ENCODE measurements around the gene TRIM27.
"Not testable (repeated sequence)": the region's sequence is repeated elsewhere in the genome, so short reads cannot be mapped to it uniquely, and the experiment has no call there.

The TRIM27 gene, protein sequence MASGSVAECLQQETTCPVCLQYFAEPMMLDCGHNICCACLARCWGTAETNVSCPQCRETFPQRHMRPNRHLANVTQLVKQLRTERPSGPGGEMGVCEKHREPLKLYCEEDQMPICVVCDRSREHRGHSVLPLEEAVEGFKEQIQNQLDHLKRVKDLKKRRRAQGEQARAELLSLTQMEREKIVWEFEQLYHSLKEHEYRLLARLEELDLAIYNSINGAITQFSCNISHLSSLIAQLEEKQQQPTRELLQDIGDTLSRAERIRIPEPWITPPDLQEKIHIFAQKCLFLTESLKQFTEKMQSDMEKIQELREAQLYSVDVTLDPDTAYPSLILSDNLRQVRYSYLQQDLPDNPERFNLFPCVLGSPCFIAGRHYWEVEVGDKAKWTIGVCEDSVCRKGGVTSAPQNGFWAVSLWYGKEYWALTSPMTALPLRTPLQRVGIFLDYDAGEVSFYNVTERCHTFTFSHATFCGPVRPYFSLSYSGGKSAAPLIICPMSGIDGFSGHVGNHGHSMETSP

GRCh38 chr6:28923318-28924102 lies at the start of gene TRIM27:
TSS of gene TRIM27 (minus strand) at chr6:28923985. CDS start at chr6:28923632, 353 bp downstream.
- peak; percentile 86 for DNase-seq (ENCODE audit: low spot score)

DNA sequence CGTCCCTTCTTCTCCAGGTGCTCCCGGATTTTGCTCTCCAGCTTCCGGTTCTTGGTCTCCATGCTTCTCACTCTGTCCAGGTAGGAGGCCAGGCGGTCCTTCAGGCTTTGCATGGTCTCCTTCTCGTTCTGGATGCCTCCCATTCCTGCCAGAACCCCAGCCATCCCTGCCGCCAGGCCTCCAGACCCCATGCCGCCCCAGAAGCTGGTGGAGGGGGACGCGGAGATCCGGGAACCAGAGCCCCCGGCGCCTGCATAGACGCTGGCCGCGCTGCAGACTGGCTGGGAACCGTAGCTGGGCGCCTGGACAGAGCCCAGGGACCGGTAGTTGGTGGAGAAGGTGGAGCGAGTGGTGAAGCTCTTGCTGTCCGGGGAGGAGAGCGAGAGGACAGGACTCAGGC lies 46.3 kb upstream of the TRIM27 start:
- not testable (repeated sequence) for DNase-seq (ENCODE audit: low spot score)

- no peak for DNase-seq (ENCODE audit: low spot score)
Observed at GRCh38 chr6:28969129-28969528, 45.3 kb upstream of the TRIM27 start.

GRCh38 chr6:28968476-28968875 lies 44.7 kb upstream of the TRIM27 start:
- no peak for DNase-seq (ENCODE audit: low spot score)

DNA sequence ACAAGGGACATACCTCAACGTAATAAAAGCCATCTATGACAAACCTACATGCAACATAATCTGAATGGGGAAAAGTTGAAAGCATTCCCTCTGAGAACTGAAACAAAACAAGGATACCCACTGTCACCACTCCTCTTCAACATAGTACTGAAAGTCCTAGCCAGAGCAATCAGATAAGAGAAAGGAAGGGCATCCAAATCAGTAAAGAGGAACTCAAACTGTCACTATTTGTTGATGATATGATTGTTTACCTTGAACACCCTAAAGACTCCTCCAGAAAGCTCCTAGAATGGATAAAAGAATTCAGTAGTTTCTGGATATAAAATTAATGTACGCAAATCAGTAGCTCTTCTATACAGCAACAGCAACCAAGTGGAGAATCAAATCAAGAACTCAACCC lies 41.9 kb upstream of the TRIM27 start:
- no peak for DNase-seq (ENCODE audit: low spot score)

GRCh38 chr6:28960846-28961500 lies 37.2 kb upstream of the TRIM27 start:
- DNase-seq (ENCODE audit: low spot score): no peak

- not testable (repeated sequence) for DNase-seq (ENCODE audit: low spot score)
Observed at GRCh38 chr6:28958561-28959243, 34.9 kb upstream of the TRIM27 start.

GRCh38 chr6:28957795-28958314 lies 34.1 kb upstream of the TRIM27 start:
- DNase-seq (ENCODE audit: low spot score): not testable (repeated sequence)

GRCh38 chr6:28956331-28956730 lies 32.5 kb upstream of the TRIM27 start:
- DNase-seq (ENCODE audit: low spot score): no peak

GRCh38 chr6:28953585-28954258 lies 29.9 kb upstream of the TRIM27 start:
- no peak for DNase-seq (ENCODE audit: low spot score)

GRCh38 chr6:28953039-28953584 lies 29.3 kb upstream of the TRIM27 start:
- peak; percentile 77 for DNase-seq (ENCODE audit: low spot score)

GRCh38 chr6:28949656-28950195 lies 25.9 kb upstream of the TRIM27 start:
- not testable (repeated sequence) for DNase-seq (ENCODE audit: low spot score)

DNA sequence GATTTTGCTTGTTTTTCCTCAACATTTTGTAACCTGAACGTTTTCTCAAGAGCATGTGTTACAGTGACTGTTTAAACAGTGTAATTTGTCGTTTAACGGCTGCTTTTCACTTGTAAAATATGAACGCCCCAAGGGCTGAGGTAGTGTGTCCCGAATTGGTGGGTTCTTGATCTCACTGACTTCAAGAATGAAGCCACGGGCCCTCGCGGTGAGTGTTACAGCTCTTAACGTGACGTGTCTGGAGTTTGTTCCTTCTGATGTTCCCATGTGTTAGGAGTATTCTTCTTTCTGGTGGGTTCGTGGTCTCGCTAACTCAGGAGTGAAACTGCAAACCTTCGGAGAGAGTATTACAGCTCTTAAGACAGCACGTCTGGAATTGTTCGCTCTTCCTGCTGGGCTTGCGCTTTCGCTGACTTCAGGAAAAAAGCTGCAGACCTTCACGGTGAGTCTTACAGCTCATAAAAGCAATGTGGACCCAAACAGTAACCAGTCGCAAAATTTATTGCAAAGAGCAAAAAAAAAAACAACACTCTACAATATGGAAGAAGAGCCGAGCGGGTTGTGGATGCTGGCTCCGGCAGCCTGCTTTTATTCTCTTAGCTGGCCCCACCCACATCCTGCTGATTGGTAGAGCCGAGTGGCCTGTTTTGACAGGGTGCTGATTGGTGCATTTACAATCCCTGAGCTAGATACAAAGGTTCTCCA lies 25.1 kb upstream of the TRIM27 start:
- no peak for DNase-seq (ENCODE audit: low spot score)

DNA sequence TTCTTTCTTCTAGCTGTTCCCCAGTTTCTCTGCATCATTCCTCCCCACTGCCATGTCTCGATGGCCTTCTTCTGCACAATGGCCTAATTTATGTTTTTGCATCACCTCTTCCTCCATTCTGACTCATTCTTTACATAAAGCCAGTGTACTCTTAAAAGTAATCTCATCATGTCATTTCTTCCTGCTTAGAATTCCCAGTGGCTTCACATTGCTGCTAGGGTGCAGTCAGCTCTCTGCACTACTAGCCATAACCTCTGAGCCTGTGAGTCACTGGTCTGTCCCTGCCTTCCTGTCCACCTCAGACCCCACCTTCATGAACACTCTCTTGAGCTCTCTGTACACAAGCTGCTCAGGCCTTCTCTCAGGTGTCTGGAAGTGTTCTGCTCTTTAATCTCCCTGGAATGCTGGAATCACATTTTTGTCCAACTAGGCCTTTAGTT lies 24.1 kb upstream of the TRIM27 start:
- no peak for DNase-seq (ENCODE audit: low spot score)

DNA sequence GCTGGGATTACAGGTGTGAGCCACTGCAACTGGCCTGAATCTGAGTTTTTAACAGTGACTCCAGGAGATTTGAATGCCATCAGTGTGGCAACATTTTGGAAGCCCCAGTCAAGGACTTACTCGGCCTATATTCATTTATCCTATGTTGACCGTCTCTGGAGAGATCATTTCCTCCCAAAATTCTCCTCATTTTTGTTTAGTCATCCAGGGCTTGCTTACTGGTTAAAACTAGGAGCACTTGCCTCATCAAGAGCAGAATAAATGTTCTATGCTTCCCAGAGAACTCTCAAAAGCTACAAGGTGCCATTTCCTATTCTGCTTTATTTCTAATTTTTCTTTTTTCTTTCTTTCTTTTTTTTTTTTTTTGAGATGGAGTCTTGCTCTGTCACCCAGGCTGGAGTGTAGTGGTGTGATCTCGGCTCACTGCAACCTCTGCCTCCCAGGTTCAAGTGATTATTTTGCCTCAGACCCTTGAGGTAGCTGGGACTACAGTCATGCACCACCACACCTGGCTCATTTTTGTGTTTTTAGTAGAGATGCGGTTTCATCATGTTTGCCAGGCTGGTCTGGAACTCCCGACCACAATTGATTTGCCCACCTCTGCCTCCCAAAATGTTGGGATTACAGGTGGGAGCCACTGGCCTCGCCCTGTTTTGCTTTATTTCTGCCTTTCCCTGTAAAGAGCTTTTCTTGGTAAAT lies 23.4 kb upstream of the TRIM27 start:
- no peak for DNase-seq (ENCODE audit: low spot score)

- DNase-seq (ENCODE audit: low spot score): no peak
Observed at GRCh38 chr6:28945349-28945748, 21.6 kb upstream of the TRIM27 start.

- DNase-seq (ENCODE audit: low spot score): peak; percentile 87
Observed at GRCh38 chr6:28944412-28944865, 20.7 kb upstream of the TRIM27 start.

GRCh38 chr6:28943557-28944411 lies 20.0 kb upstream of the TRIM27 start:
- peak; percentile 80 for DNase-seq (ENCODE audit: low spot score)
